ENCODE results near the gene C17orf100.
A peak's percentile ranks its signal among the peaks of the same experiment; 100 is the strongest.

C17orf100 gene

GRCh38 chr17:6651354-6651918, at the start of gene C17orf100, which contains the start of gene MED31:
Gene C17orf100, plus strand, starts transcription at chr17:6651762. Its CDS starts 152 bp downstream, at chr17:6651914.
Gene MED31, minus strand, starts transcription at chr17:6651605. Its CDS starts 77 bp downstream, at chr17:6651528.
- DNase-seq (ENCODE audit: low read depth) = peak; percentile 95

- DNase-seq (ENCODE audit: low read depth) = no peak
Measured at GRCh38 chr17:6602141-6602540, 49.4 kb upstream of the C17orf100 start.

- DNase-seq (ENCODE audit: low read depth) = no peak
Measured at GRCh38 chr17:6603744-6604325, 47.7 kb upstream of the C17orf100 start.

GRCh38 chr17:6605142-6605541, 46.4 kb upstream of the C17orf100 start:
- DNase-seq (ENCODE audit: low read depth) = no peak

- peak; percentile 78 for DNase-seq (ENCODE audit: low read depth)
Measured at GRCh38 chr17:6608321-6608720, 43.2 kb upstream of the C17orf100 start.

- peak; percentile 19 for DNase-seq (ENCODE audit: low read depth)
Measured at GRCh38 chr17:6610011-6610410, 41.6 kb upstream of the C17orf100 start.

GRCh38 chr17:6611231-6611630, 40.3 kb upstream of the C17orf100 start:
- DNase-seq (ENCODE audit: low read depth) = no peak

GRCh38 chr17:6623941-6624340, 27.6 kb upstream of the C17orf100 start:
- DNase-seq (ENCODE audit: low read depth) = peak; percentile 43

- peak; percentile 37 for DNase-seq (ENCODE audit: low read depth)
Measured at GRCh38 chr17:6626616-6627015, 24.9 kb upstream of the C17orf100 start.

GRCh38 chr17:6627019-6627418, 24.5 kb upstream of the C17orf100 start:
- peak; percentile 64 for DNase-seq (ENCODE audit: low read depth)

- DNase-seq (ENCODE audit: low read depth) = no peak
Measured at GRCh38 chr17:6630390-6630789, 21.2 kb upstream of the C17orf100 start.

GRCh38 chr17:6632530-6632929, 19.0 kb upstream of the C17orf100 start:
- DNase-seq (ENCODE audit: low read depth) = no peak

GRCh38 chr17:6633263-6633662, 18.3 kb upstream of the C17orf100 start:
- no peak for DNase-seq (ENCODE audit: low read depth)

GRCh38 chr17:6636105-6636504, 15.5 kb upstream of the C17orf100 start:
- DNase-seq (ENCODE audit: low read depth) = no peak

- no peak for DNase-seq (ENCODE audit: low read depth)
Measured at GRCh38 chr17:6636616-6637457, 14.7 kb upstream of the C17orf100 start.

GRCh38 chr17:6637458-6637840, 14.1 kb upstream of the C17orf100 start:
- no peak for DNase-seq (ENCODE audit: low read depth)

GRCh38 chr17:6638046-6638908, 13.3 kb upstream of the C17orf100 start:
- DNase-seq (ENCODE audit: low read depth) = no peak

GRCh38 chr17:6639014-6639585, 12.5 kb upstream of the C17orf100 start:
- DNase-seq (ENCODE audit: low read depth) = no peak

- DNase-seq (ENCODE audit: low read depth) = peak; percentile 63
Measured at GRCh38 chr17:6639586-6640535, 11.7 kb upstream of the C17orf100 start.

GRCh38 chr17:6640536-6641246, 10.9 kb upstream of the C17orf100 start, which contains the start of the genes KIAA0753 and TXNDC17:
Gene KIAA0753, minus strand, starts transcription at chr17:6640711. Its CDS starts 5,608 bp downstream, at chr17:6635103.
Gene TXNDC17, plus strand, starts transcription at chr17:6641060. Its CDS starts 23 bp downstream, at chr17:6641083.
- peak; percentile 93 for DNase-seq (ENCODE audit: low read depth)
